NCI-H2227 (cell line): ENCODE results near the gene MB21D2.
"Not testable (repeated sequence)": the region's sequence is repeated elsewhere in the genome, so short reads cannot be mapped to it uniquely, and the experiment has no call there.

Experiments used
- DNase-seq: peaks from one replicate; lab custom pipeline; 2025; ENCODE audit not compliant: unreplicated experiment; lab: John Stamatoyannopoulos, UW

Gene MB21D2

GRCh38 chr3:192812743-192813383, 104.8 kb downstream of the MB21D2 start:
- DNase-seq = peak; percentile 80

DNA sequence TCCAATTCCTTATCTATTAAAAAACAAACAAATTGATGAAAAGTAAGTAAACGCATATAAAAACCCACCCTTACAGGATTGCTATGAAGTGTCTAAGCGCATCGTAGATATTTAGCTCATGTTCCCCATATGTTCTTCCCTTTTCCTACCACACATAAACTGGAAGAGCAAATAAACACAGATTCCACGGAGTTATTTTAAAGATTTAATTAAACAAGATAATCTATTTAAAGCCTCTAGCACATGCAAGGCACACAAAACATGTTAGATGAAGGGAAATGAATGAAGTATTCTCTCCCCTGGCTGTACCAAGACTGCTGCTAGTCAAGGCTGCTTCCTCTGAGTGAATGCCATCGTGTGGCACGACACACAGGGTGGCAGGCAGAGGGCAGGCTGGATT, 111.9 kb downstream of the MB21D2 start:
- no peak for DNase-seq

- no peak for DNase-seq
These were observed 113.2 kb downstream of the MB21D2 start for GRCh38 chr3:192804502-192804901.

DNA sequence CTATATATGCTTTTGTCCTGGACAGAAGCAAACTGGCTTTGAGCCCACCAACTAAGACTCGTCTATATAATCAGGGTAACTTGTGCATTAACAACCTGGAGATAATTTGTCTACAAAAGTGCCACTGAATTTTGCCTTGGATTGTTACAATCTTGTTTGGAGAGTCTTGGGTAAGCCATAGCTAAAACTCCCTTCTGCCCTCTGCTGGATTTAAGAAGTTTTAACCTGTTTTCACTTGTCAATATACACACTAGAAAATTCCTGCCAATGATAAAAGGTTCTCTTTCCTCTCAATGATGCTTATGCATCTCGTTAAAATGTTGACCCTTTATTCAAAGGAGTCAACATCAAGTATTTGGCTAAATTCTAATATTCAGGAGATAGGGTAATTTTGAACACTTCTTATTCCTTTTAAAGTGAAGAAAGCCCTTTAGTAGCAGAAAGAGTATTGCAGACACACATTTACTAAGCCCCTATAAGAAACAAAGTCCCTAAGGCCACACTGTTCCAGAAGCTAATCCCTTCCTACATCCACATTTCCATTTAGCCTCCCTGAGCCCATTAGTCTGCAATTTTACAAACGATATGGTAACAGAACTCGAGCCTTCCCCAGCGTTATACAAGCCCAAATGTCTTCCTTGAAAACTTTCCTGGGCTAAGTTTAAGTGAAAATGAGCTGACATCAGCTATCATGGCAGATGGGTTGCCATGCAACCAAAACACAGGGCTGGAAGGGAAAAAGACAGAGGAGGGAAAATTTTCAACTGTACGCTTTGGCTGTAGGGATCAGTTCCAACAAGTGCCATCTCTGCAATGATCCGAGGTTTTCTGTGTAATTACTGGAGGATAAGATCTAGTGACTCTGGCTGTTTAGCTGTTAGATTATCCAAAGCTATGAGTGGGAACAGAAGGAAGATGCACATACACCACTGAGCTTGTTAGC, 114.4 kb downstream of the MB21D2 start:
- peak; percentile 60 for DNase-seq

DNA sequence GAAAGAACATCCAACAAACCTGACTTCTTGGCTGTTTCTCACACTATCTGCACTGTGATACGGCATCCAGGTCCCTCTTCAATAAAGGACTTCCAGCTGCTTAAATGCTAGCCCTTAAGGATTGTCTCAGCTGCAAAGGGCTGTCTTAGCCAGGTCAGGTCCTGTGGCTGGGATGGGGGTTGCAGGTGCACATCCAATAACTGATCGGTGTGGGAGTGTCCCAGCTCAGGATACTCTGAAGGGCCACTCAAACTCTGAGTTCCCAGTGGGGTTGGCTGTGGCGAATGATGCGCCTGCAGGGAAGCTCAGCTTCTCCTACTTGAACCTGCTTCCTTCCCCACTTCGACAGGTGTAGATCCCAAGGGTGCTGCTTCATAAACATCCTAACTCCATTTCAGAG, 115.7 kb downstream of the MB21D2 start:
- no peak for DNase-seq

DNA sequence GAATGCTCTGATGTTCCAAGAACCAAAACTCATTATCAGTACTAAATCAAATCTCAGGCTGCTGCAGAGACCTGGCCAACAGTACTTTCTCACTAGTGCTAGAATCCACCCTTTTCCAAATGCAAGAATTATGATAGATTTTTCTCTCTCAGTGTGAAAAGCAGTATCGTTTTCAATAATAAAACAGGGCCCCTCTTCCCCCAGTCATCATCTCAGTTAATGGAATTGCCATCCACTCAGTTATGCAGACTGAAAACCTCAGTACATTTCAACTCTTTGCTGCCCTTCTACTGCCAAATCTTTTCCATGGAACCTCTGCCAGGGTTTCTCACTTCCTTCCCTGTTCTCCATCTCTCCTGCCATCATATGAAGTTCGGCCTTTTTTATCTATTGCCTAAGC, 117.9 kb downstream of the MB21D2 start:
- DNase-seq = no peak

DNA sequence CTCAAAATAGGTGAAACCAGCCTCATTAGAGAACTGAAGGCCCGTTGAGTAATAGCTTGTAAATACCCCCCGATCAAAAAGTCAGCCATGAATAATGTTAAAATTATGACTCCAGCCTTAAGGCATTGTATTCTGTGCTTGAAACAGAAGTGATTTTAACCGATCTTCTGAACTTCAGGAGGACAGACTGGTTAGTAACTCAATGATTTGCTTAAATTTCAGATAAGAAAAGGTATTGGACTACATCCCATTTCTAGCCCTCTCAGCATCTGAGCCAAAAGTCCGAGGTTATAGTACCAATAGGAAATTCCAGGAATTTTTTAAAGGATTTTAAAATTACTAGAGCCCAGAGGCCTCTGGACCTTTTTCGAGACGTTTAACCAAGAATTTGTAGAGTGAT, 122.6 kb downstream of the MB21D2 start:
- no peak for DNase-seq

DNA sequence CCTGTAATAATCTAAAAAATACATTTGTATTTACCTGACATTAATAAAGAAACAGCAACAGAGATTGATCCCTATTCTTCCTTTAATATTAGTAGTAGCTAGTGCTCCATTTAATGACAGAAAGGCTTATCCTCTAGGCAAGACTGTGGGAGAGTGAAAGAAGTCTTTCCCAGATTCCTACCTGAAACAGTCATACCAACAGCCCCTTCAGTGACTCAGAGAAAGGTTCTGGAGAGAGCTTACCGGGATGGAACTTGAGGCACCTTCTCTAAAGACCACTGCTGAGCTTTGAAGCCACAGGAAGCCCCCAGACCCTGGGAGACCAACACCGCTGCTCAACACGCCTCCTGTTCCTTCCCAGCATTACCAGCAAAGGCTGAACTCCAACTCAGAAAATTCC, 123.4 kb downstream of the MB21D2 start:
- DNase-seq = no peak

DNA sequence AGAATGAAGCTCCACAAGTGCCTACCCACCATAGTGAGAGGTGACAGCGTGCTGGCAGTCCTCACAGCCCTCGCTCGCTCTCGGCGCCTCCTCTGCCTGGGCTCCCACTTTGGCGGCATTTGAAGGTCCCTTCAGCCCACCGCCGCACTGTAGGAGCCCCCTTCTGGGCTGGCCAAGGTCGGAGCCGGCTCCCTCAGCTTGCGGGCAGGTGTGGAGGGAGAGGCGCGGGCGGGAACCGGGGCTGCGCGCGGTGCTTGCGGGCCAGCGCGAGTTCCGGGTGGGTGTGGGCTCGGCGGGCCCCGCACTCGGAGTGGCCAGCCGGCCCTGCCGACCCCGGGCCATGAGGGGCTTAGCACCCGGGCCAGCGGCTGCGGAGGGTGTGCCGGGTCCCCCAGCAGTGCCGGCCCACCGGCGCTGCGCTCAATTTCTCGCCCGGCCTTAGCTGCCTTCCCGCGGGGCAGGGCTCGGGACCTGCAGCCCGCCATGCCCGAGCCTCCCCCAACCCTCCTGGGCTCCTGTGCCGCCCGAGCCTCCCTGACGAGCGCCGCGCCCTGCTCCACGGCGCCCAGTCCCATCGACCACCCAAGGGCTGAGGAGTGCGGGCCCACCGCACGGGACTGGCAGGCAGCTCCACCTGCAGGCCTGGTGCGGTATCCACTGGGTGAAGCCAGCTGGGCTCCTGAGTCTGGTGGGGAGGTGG, 128.7 kb downstream of the MB21D2 start:
- DNase-seq = not testable (repeated sequence)

DNA sequence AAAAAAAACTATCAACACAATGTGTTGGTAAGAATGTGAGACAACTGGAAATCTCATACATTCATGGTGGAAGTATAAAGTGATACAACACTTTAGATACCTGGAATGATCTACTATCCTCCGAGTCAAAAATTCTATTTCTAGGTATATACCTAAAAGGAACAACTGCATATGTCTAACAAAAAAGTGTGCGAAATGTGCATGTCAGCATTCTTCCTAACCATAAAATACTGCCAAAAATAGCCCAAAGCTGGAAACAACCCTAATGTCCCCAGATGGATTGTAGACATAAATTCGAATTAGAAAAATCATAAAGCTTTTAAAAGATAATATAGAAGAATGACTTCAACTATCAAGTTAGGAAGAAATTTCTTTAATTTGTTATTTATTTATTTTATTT, 139.1 kb downstream of the MB21D2 start:
- no peak for DNase-seq

DNA sequence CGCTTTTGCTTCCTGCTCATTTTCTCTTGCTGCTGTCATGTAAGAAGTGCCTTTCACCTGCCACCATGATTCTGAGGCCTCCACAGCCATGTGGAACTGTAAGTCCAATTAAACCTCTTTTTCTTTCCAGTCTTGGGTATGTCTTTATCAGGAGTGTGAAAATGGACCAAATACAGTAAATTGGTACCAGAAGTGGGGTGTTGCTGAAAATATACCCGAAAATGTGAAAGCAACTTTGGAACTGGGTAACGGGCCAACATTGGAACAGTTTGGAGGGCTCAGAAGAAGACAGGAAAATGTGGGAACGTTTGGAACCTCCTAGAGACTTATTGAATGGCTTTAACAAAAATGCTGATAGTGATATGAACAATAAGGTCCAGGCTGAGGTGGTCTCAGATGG, 143.3 kb downstream of the MB21D2 start:
- not testable (repeated sequence) for DNase-seq

GRCh38 chr3:192772240-192772894, 145.3 kb downstream of the MB21D2 start:
- peak; percentile 13 for DNase-seq

GRCh38 chr3:192758654-192759053, 159.0 kb downstream of the MB21D2 start:
- DNase-seq = no peak

- DNase-seq = no peak
These were observed 166.5 kb downstream of the MB21D2 start for GRCh38 chr3:192751148-192751547.

- no peak for DNase-seq
These were observed 167.5 kb downstream of the MB21D2 start for GRCh38 chr3:192750201-192750600.

GRCh38 chr3:192747746-192748145, 169.9 kb downstream of the MB21D2 start:
- no peak for DNase-seq

DNA sequence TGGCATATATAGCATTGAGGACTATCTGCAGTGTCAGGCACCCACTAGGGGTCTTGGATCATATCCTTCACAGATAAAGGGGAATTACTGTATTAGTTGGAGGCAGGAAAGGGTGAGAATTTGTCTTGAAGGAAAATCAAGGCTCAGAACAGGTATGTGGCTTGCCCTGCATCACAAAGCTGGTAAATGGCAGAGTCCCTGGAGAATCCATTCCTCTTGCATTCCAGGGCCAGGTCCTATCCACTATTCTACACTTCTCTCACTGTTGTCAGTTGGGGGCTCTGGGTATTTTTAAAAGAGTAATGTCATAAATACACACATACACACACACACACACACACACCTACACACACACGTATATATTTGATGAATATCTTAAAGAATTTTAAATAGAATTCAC, 170.5 kb downstream of the MB21D2 start:
- DNase-seq = no peak
